Vagina (tissue), 2 donors: ENCODE results near the gene HPS5.

Source experiments
- POLR2A ChIP-seq, 2 donors: fragments of 450-650 bp; IDR thresholded peaks; one replicate each; pipeline ENCODE4 v1.6.1; 2017; ENCODE audit warnings: antibody characterized with exemption in 2 of 2, mild to moderate bottlenecking in 2 of 2, moderate library complexity in 2 of 2
- POLR2AphosphoS5 ChIP-seq, 2 donors: sonication (generic); formaldehyde crosslinking; IDR thresholded peaks; one replicate each; pipeline ENCODE4 v1.9.0; 2017; ENCODE audit warnings: antibody characterized with exemption in 2 of 2, mild to moderate bottlenecking in 2 of 2, low read depth in 1 of 2; ENCODE audit not compliant: insufficient read depth in 1 of 2
- TF ChIP-seq, protein P1 (sequence below), 3 experiments: fragments of 450-650 bp in 2 of 3; fragments of 200-600 bp in 1 of 3; sonication (generic) in 1 of 3; IDR thresholded peaks; one replicate each; pipeline ENCODE4 v1.5.1; 2017 to 2019; ENCODE audit warnings: antibody characterized with exemption in 3 of 3, mild to moderate bottlenecking in 2 of 3, moderate library complexity in 2 of 3

DNA sequence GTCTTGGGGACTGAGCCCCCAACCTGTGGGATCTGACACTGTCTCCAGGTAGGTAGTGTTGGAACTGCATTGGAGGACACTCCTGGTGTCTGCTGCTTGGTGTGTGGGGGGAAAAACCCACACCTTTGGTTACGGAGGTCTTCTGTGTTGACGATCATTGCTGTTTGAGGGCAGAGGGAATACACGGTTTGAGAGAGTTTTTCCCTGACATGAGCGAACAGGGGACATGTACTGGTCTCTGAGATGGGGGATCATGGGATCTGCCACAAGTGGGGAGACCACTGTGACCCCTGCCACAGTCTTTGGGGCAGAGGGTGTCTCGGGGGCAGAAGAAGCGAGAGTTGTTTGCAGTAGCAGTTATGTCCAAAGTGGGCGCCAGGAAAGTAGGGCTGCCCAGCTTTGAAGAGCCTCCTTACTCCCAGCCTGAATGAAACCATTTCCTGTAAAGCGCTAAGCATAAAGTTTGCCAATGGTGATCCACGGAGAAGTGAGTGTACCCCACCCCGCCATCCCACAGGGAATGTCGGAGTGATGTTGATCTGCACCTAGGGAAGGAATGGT, 68.1 kb downstream of the HPS5 start:
- TF ChIP-seq, protein P1, sequence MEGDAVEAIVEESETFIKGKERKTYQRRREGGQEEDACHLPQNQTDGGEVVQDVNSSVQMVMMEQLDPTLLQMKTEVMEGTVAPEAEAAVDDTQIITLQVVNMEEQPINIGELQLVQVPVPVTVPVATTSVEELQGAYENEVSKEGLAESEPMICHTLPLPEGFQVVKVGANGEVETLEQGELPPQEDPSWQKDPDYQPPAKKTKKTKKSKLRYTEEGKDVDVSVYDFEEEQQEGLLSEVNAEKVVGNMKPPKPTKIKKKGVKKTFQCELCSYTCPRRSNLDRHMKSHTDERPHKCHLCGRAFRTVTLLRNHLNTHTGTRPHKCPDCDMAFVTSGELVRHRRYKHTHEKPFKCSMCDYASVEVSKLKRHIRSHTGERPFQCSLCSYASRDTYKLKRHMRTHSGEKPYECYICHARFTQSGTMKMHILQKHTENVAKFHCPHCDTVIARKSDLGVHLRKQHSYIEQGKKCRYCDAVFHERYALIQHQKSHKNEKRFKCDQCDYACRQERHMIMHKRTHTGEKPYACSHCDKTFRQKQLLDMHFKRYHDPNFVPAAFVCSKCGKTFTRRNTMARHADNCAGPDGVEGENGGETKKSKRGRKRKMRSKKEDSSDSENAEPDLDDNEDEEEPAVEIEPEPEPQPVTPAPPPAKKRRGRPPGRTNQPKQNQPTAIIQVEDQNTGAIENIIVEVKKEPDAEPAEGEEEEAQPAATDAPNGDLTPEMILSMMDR (IDR thresholded peaks at IDR 0.05): no peak
- TF ChIP-seq POLR2A (IDR thresholded peaks at IDR 0.05) (no peak), POLR2AphosphoS5 (IDR thresholded peaks at IDR 0.05; ENCODE audit: insufficient read depth in 1 of 2, low read depth in 1 of 2) (no peak)
